Stimulated activated CD8-positive, alpha-beta memory T cell treated with anti-CD3 and anti-CD28 coated beads, Interleukin-7, amount 100 ng/mL, for 24 hours (primary cell): ENCODE data around the gene SEC14L2.

Source experiments
- DNase-seq: peaks from one replicate; pipeline ENCODE4 v3.0.0-alpha.2; 2020; ENCODE audit warnings: low read depth

Gene SEC14L2

DNA sequence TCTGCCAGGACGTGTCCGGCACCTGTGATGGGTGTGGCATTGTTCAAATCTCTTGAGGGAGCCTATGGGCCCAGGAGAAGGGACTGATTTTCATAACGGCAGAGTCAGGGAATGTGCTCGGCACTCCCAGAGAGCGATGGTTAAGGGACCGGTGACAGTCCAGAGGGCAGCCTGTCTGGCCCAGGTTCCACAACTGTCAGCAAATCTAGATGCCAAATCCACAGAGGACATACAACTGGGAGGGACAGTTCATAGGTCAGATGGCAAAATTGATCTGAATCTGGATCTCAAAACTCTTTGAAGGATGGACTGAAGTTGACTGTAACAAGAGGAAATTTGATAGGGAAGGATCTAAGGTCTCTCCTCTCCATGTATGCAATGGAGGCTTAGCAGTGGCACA lies 7.5 kb downstream of the SEC14L2 start:
- no peak for DNase-seq

DNA sequence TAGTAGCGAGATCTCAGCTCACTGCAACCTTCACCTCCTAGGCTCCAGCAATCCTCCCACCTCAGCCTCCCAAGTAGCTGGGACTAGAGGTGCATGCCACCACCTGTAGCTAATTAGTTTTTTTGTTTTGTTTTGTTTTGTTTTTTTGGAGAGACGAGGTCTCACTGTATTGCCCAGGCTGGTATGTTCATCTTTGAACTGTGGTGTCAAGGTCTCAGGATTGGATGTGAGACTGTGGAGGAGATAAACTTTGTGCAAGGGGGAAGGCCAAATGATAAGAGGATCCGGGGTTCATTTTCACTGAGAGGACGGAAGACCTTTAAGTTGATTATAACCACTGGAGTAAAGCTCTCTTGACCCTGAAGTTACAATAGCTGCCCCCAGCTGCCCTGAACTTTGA lies 8.9 kb downstream of the SEC14L2 start:
- no peak for DNase-seq

DNA sequence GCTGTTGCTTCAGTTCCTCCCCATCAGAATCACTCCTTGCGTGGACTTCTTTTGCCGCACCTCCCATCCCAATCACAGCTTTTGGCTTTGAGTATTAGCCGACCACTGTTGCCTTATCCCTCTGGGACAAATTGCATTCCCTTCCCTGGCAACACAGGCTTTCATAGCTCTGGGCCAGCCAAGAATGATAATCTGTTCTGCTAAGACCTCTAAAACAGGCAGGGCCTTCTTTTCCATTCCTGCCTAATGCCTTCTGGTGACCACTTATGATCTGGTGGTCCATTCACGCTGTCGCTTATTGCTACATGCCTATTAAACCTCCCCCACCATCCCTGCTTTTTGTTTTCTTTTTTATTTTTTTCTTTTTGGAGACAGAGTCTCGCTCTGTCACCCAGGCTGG lies 9.6 kb downstream of the SEC14L2 start:
- DNase-seq = no peak

DNA sequence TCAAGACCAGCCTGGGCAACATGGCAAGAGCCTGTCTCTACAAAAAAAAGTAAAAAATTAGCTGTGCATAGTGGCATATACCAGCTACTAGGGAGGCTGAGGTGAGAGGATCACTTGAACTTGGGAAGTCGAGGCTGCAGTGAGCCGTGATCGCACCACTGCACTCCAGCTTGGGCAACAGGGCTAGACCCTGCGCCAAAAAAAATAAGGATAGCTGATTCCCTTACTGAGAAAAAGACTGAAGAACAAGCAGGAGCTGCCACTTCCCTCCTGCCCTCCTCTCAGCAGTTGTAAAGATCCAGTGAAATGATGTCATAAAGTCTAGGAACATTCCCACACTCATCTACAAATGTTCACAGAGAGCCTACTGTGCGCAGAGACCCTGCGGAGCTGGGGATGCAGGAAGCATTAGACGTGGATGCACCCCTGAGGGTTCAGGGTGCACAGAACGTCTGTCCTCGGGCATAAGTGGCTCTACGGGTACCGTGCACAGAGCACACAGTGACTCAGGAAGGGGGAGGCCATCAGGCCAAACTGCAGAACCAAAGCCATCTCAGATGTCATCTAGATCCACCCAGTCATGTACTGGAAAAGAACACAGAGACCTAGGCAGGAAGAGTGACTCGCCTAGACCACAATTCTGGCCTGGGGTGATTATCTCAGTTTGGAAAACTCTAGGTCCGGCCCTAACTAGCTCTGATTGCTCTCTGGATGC lies 11.7 kb downstream of the SEC14L2 start:
- DNase-seq = no peak

DNA sequence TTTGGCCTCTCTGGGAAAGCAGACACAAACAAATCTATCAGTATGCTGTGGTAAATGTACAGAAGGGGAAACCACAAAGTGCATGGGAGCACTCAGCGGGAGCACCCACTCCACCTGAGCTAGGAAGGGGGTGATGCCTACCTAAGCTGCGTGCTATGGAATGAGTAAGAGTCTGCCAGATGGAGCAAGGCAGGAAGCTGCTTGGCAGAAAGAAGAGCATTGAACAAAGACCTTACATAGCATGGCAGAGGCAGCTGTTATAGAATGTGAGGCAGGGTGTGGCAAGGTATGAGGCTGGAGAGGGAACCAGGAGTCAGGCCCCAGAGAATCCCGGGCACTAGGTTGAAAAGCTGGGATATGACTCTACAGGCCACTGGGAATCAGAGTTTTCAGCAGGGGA lies 15.0 kb downstream of the SEC14L2 start:
- DNase-seq = no peak

DNA sequence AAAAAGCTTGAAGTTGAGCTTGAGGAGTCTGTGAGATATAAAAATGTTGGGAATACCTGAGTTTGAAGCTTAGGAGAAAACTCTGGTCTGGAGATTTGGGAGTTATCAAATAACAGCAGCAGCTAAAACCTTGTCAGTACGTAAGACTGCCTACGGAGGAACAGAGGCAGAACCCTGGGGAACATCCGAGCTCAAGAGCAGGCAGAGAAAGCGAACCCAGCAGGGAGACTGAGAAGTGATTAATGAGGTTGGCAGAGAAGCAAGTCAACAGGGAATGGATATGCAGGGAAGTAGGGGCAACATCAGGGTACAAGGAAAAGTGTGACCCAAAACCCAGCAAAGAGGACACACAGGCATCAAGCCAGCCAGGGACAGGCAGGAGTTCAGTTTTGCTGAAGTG lies 16.2 kb downstream of the SEC14L2 start:
- no peak for DNase-seq

DNA sequence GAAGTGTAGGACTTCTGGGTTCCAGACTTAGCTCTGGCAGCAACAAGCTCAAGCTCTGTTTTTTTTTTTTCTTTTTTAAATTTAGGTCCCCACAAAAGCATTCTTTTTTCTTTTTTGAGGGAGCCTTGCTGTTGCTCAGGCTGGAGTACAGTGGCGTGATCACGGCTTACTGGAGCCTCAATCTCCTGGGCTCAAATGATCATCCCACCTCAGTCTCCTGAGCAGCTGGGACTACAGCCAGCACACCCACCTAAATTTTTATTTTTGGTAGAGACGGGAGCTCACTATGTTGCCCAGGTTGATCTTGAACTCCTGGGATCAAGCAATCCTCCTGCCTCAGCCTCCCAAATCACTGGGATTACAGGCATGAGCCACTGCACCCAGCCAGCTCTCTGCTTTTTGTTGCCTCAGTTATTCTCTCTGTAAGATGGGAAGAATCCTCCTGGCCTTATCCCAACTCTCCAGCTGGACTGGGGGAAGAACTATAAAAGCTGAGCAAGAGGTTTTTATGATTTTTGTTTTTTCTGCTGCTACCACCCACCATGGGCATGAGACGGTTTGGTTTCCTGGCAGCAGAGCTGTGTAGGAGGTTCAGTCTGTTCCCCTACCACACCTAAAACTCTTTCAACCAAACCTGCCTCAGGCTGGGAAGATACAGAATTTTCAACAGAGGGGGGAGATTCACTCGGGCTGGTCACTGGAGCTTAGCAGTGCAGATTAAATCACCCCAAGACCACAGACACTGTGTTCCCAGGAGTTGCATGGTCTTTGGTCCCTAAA lies 17.1 kb downstream of the SEC14L2 start:
- DNase-seq = no peak

DNA sequence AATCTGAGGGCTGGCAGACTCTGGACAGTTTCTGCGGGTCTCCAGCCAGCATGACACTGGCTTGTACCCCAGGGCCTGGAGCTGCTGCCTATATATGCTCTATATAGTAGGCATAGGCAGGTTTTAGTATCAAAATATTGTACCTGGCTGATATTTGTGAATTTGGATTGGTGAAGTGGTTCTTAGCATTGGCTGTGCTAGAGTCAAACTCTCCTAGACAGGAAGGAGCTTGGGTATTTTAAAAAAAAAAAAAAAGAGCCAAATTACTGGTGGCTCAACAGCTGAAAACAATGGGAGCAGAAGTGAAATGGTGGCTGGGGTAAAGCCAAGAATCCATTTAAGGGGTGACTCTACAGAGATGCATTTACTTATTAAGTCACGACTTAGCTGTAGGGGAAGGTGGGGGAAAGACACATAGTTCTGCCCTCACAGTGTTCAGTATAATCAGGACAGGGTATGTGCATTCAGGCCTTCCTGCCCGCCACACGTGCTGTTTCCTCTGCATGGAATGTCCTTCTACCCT lies 17.8 kb downstream of the SEC14L2 start:
- no peak for DNase-seq

DNA sequence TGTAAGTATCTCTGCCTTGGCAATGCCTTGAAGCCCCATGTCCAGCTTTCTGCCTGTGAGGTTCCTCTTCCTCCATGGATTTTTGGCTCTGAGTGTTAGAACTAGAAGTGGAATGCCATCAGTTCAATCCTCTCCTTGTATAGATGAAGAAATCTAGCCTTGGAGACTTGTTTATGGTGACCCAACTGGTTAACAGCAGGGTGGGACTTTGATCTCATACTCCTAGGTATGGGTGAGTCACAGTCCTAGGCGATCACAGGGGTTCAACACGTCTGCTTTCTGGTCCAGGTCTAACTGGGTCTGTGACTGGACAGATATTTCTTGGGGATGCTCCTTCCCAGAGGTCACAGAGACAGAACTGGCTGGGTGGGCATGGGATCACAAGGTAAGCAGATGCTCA lies 19.6 kb downstream of the SEC14L2 start:
- DNase-seq = no peak

DNA sequence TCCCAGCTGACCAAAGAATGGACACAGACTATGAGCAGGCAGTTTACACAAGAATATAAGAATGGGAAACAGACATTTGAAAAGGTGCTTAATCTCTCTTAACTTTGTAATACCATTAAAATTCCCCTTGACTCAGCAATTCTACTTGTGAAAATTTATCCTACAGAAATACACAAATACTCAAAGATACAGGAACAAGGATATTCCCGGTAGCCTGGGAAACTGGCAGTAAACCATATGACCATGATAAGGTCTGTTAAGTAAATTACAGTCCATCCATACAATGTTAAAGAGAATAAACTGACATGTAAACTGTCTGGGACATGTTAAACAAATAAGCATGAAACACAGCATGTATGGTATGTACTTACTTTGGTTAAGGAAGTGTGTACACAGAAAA lies 20.0 kb downstream of the SEC14L2 start:
- DNase-seq = no peak

DNA sequence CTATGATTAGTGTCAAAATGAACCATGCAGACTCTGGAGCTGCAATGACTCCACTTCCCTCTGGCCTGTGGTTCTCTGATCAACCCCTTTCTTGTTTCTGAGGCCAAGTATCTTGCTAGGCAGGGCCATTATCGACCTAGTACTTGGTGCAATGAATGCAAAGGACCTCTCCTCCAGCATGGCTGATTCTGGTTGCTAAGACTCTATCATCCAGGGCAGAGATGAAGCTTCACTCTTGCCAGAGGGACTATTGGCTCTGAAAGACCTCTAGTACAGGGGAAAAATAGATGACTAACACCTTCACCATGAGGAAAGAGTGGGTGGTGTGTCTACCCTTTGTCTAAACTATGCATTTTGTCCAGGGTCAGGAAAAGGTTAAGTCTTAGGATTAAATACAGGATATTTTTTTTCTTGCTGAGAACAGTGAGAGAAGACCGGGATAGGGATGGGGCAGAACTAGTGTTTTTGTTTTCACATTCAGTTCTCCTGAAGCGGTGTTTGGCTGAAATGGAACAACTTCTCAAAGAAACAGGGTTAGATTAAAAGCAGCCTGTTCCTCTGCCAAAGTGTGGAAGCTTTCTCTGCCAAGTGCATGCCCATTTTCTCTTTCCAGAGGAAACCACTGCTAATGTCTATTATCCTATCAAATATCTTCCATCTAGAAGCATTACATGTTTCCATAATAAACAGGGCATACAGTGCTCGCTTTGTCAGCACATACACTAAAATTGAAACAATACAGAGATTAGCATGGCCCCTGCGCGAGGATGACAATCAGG lies 23.7 kb downstream of the SEC14L2 start:
- DNase-seq = no peak

DNA sequence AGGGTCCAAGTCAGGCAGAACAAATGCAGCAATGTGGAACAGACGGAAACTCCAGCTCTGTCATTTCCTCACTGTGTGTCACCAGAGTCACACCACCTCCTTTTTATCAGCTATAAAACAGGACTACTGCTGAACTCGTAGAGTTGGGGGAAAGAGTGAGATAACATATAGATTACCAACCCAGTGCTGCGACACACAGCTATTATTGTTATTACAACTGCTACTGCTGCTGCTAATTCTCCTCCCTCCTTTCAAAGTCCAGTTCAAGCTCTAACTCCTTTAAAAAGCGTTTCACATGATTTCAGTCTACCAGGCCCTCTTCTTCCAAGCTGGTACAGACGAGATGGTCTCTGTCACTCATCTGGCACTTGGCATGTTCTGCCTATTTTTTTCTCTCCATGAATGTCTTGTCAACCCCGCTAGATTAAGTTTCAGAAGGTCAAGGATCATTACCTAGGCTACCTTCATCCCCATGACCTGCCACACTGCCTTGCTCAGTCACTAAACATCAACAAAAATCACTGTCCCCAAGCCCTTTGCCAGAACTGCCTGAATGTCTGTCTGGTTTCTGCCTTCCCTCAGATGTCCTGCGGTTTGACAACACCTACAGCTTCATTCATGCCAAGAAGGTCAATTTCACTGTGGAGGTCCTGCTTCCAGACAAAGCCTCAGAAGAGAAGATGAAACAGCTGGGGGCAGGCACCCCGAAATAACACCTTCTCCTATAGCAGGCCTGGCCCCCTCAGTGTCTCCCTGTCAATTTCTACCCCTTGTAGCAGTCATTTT lies 25.1 kb downstream of the SEC14L2 start:
- no peak for DNase-seq

DNA sequence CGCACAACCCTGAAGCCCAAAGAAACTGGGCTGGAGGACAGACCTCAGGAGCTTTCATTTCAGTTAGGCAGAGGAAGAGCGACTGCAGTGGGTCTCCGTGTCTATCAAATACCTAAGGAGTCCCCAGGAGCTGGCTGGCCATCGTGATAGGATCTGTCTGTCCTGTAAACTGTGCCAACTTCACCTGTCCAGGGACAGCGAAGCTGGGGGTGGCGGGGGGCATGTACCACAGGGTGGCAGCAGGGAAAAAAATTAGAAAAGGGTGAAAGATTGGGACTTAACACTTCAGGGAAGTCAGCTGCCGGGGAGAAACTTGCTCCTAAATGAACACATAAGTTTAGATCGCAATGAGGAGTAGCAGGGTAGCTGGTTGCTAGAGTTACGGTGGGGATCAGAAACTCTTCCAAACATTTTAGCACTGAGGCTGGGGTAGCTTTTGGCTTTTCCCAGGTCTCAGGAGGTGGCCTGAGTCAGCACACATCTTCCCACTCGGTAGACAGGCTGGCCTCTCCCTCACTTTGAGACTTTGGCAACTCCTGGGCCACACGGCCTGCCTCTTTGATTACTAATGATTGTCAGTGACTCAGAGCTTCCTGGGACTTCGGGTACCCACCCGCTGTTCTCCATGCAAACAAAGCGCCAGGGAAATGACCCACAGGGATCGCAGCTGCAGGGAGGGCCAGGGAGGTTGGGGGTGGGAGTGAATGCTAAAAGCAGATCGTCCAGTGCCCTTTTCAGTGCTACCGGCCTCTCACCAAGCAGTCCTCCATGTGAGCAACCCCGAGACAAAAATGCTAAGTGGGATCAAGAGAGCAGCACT lies 25.9 kb downstream of the SEC14L2 start:
- DNase-seq = no peak

DNA sequence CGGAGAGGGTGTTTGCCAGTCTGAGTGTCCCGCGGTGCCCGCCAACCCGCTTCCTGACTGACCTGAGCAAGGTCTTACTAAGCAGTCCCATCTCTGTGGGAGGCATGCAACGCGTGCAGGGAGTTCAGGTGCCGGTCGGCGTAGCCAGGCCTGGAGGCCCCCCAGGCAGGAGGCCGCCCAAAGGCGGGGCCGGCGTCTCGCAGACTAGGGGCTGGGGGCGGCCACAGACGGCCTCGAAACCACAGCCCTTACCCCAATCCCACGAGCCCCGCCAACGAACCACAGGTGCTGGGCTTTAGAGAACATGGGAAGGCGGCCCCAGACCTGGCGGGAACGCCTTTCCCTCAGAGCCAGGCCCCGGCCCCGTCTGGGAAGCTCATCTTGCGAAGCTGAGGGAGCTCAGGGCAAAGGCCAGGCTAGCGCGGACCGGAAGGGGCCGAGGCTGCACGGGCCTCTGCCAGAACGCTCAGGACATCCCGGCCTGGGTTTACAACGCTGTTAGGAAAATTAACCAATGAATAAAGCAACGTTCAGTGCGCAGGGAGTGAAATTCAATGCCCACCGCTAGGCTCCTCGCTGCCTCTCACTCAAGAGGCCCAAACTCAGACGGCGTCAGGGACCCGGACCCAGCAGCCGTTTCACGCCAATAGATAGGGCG lies 26.6 kb downstream of the SEC14L2 start:
- DNase-seq = peak; percentile 29

DNA sequence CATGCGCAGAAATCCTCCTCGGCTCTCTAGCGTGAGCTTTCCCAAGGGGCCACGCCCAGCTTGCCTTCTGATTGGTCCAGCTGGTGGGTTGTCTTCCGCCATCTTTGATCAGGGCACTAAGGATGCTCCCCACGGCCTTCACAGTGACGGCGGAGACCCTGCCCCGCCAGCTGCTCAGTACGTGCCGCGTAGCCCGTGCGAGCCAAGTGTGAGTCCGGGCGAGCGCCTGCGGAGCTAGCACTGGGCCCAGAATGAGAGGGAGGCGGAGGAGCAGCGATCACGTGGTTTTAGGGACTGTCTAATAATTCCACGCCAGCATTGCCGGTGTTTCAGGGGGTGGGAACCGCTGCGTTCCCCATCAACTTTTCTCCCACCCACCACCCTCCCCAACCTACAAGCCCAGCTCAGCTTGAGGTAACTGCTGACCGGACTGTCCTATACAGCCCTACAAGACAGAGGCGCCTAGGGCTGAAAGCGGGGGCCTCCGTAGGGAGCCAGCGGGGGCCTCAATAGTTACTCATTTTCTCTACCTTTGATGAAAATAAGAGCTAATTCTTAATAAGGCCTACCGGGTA lies 27.2 kb downstream of the SEC14L2 start:
- DNase-seq = peak; percentile 94

DNA sequence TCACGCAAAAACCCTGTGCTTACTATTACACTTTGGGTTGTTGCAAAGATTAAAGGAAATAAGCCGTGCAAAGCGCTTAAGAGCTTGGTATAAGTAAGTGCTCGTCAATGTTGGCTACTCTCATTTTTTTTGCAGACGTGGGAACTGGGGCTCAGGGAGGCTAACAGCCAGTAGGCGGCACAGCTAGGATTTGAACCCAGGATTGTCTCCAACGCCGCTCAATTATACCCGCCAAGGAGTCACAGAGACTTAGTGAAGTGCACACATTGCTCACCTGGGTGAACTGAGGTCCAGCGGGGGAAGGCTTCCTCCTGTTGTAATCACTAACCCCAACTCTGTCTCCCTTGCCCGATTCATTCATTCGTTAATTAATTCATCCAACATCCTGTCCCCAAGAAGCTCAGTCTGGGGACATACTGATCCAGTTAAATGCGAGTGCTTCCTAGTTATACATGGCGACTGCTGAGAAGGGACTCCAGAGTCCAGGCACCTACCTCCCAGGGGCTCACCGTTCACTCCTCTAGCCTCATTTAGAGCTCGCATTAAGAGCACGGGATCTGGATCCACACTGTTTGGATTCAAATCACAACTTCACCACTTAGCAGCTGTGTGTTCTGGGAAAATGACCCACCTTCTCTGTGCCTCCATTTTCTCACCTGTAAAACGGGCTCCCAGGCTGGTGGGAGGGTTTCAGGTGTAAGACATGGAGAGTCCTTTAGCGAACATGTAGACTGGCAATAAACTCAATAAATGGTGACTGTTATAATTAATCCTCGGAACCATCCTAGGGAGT lies 27.9 kb downstream of the SEC14L2 start:
- no peak for DNase-seq

DNA sequence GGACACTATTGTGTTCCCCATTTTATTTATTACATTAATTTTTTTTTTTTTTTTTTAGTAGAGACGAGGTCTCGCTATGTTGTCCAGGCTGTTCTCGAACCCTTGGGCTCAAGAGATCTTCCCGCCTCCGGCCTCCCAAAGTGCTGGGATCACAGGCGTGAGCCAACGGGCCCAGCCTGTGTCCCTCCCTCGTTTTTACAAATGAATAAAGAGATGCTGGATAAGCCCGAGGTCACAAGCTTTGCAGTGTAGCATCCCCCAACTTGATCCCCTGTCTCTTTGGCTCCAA lies 28.5 kb downstream of the SEC14L2 start:
- no peak for DNase-seq

DNA sequence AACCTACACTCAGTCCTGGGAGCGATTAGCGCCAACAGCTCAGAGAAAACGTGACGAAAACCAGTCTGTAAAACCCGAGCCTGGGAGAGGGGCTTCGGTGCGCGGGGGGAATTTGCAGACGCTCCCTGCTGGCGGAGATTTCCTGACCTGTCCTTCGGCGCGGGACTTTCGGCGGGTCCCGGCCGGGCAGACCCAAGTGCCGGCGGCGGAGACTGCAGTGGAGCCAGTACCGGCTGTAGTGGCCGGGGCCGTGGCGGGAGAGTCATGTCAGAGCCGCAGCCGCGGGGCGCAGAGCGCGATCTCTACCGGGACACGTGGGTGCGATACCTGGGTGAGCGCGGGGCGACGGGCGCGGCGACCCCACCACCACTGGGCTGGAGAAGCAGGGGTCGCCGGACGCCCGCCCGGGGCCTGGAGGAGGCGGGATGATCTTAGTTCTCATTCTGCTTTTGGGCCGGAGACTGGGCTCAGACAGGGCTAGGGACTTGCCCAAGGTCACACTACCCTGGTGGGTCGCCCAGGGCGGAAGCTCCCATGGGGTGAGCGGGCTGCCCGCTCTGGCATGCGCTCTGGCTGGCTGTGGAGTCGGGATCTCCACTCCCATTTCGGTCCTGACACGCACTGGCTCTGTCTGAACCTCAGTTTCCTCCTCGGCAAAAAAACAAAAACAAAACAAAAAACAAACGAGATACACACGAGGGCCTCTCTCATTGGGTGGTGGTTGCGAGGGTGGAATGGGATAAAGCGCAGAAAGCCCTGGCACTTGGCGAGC lies 29.0 kb downstream of the SEC14L2 start, which contains the start of gene MTFP1:
Gene MTFP1, plus strand, starts transcription at position 153 of the 772 bp plus-strand sequence. Its CDS starts 112 bp downstream, at position 265.
- DNase-seq = no peak
